Ovary (tissue), 3 donors: ENCODE results near the gene SLC5A11.

Experiments used
- EP300 ChIP-seq: sonication (generic); formaldehyde crosslinking; IDR thresholded peaks from one replicate; pipeline ENCODE4 v1.6.1; 2017; ENCODE audit warnings: antibody characterized with exemption
- TF ChIP-seq, protein P1 (sequence below), 3 donors: fragments of 450-650 bp in 2 of 3; fragments of 200-600 bp in 1 of 3; IDR thresholded peaks; one replicate each; pipeline versions ENCODE4 v1.5.1 to v1.8.0; 2016 to 2022; ENCODE audit warnings: antibody characterized with exemption in 3 of 3, mild to moderate bottlenecking in 1 of 3
- donor health status: DM: no; HTN: no; CAD: no.

- TF ChIP-seq, protein P1, sequence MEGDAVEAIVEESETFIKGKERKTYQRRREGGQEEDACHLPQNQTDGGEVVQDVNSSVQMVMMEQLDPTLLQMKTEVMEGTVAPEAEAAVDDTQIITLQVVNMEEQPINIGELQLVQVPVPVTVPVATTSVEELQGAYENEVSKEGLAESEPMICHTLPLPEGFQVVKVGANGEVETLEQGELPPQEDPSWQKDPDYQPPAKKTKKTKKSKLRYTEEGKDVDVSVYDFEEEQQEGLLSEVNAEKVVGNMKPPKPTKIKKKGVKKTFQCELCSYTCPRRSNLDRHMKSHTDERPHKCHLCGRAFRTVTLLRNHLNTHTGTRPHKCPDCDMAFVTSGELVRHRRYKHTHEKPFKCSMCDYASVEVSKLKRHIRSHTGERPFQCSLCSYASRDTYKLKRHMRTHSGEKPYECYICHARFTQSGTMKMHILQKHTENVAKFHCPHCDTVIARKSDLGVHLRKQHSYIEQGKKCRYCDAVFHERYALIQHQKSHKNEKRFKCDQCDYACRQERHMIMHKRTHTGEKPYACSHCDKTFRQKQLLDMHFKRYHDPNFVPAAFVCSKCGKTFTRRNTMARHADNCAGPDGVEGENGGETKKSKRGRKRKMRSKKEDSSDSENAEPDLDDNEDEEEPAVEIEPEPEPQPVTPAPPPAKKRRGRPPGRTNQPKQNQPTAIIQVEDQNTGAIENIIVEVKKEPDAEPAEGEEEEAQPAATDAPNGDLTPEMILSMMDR (IDR thresholded peaks at IDR 0.05), result no peak
- no peak for TF ChIP-seq EP300
Observed at GRCh38 chr16:24871891-24872290, 26.1 kb downstream of the SLC5A11 start.
